Erythroblast (primary cell): Measurements from ENCODE around the gene SLC19A2.

Experiments used
- GATA1 ChIP-seq: IDR thresholded peaks from 2 replicates; pipeline ENCODE4 v1.6.1; 2011; ENCODE audit warnings: low read depth, mild to moderate bottlenecking, control low read depth, low read length, moderate library complexity
- POLR2A ChIP-seq: IDR thresholded peaks from 2 replicates; pipeline ENCODE4 v1.6.1; 2011; ENCODE audit warnings: mild to moderate bottlenecking, low read length

- TF ChIP-seq POLR2A (no peak), GATA1 (no peak)
These were observed 58.6 kb downstream of the SLC19A2 start, which contains the start of gene CCDC181 for GRCh38 chr1:169427081-169427641.
